ENCODE measurements around the gene PRKG1. TPM values are rescaled to one million over a fixed set of nuclear protein-coding genes. Genes with fewer than 3 reads are reported as not detected.

The PRKG1 gene
- total and polyA plus RNA-seq, 2 of the 4 experiments (the other 2 are of a cell fraction) = 3.5 to 18.3 TPM

DNA sequence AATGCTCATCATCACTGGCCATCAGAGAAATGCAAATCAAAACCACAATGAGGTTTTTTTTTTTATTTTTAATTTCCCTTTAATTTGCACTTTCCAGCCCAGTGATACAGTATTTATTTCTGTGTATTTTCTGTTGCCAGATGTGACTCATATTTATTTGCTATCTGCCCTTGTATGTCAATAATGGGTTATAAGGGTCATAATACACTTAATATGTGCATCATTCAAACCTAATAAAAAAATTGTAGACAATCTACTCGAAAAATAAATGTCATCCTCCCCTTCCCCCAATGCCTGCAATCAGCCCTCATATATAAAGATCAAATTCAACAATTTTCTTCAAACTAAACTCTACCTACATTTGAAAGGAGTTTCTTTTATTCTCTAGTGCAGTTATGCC is 470.6 kb downstream of the PRKG1 start:
- Histone ChIP-seq H3K79me1 (ENCODE audit: low read depth in 1 of 2, low read length in 2 of 2) (peaks cover 0 to 3% of the 10 kb centered on the region in 2 experiments; a peak in 1 of 4 replicates), H2AK5ac (ENCODE audit: low read depth, low read length) (no peak overlapping the region), H2BK15ac (ENCODE audit: low read depth, low read length) (no peak overlapping the region), H3K4ac (ENCODE audit: low read depth, low read length) (no peak overlapping the region), H4K91ac (ENCODE audit: insufficient read depth, low read depth, low read length) (no peak overlapping the region), H3K36me3 (ENCODE audit: control insufficient read depth, insufficient read depth, low read length) (no peaks in the 10 kb centered on the region), H2BK120ac (ENCODE audit: low read depth, low read length) (no peak overlapping the region), H3K4me3 (ENCODE audit: insufficient read depth, low read depth, low read length) (no peak overlapping the region), H2AFZ (replicated peaks; ENCODE audit: low read length, poor library complexity) (no peak overlapping the region), H3K56ac (ENCODE audit: extremely low read depth, insufficient read depth, low read length) (no peak overlapping the region), H3K4me1 (ENCODE audit: control insufficient read depth, insufficient read depth, low read length) (no peaks in the 10 kb centered on the region), H3K18ac (ENCODE audit: low read depth, low read length) (no peak overlapping the region), H3K9me1 (ENCODE audit: insufficient read depth, low read length) (no peaks in the 10 kb centered on the region), H2BK5ac (ENCODE audit: low read depth, low read length, poor library complexity, severe bottlenecking) (no peak overlapping the region), H3K9ac (ENCODE audit: low read depth, low read length) (no peak overlapping the region), H4K5ac (ENCODE audit: low read depth, low read length) (no peak overlapping the region), H3K9me3 (ENCODE audit: control insufficient read depth, insufficient read depth, low read length) (no peaks in the 10 kb centered on the region), H2BK20ac (ENCODE audit: low read depth, low read length) (no peak overlapping the region), H3K23ac (ENCODE audit: low read depth, low read length) (no peak overlapping the region), H3K27ac (ENCODE audit: insufficient read depth, low read length) (no peak overlapping the region), H4K8ac (ENCODE audit: low read depth in 2 of 2, low read length in 2 of 2) (no peak overlapping the region), H4K20me1 (ENCODE audit: insufficient read depth, low read length) (no peaks in the 10 kb centered on the region; the same call in 1 of the 2 replicates), H3K14ac (replicated peaks; ENCODE audit: low read depth, low read length) (no peak overlapping the region), H2AK9ac (replicated peaks; ENCODE audit: low read depth, low read length, poor library complexity) (no peak overlapping the region), H3K4me2 (ENCODE audit: low read depth, low read length) (no peak overlapping the region), H3K27me3 (ENCODE audit: control insufficient read depth, insufficient read depth, low read length) (no peaks in the 10 kb centered on the region)
- intact Hi-C loops (cut with micrococcal nuclease) (no loop called here), dilution Hi-C loops (cut with HindIII; ENCODE audit: low sequenced_read_pairs, unreplicated experiment) (no loop called here), in situ Hi-C loops (cut with MboI; ENCODE audit: low sequenced_read_pairs) (no loop called here)
- ChIA-PET CTCF (no interaction called here), POLR2A (ENCODE audit: unreplicated experiment) (no interaction called here)
- no CpG with 5 or more reads among the region's 1 CpG for WGBS, 2 experiments (ENCODE audit: extremely low coverage in 2 of 2, insufficient read length in 1 of 2)
- DNase-seq = no peak
- no TSS peak for BruUV-seq (replicated peaks)
- no peak for TF ChIP-seq RFX5 (IDR thresholded peaks at IDR 0.05; ENCODE audit: low read depth, low read length)
- TF ChIP-seq, protein P1, sequence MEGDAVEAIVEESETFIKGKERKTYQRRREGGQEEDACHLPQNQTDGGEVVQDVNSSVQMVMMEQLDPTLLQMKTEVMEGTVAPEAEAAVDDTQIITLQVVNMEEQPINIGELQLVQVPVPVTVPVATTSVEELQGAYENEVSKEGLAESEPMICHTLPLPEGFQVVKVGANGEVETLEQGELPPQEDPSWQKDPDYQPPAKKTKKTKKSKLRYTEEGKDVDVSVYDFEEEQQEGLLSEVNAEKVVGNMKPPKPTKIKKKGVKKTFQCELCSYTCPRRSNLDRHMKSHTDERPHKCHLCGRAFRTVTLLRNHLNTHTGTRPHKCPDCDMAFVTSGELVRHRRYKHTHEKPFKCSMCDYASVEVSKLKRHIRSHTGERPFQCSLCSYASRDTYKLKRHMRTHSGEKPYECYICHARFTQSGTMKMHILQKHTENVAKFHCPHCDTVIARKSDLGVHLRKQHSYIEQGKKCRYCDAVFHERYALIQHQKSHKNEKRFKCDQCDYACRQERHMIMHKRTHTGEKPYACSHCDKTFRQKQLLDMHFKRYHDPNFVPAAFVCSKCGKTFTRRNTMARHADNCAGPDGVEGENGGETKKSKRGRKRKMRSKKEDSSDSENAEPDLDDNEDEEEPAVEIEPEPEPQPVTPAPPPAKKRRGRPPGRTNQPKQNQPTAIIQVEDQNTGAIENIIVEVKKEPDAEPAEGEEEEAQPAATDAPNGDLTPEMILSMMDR (conservative IDR thresholded peaks at IDR 0.05; ENCODE audit: low read depth, low read length) = no peak
- no peak for TF ChIP-seq CEBPB (IDR thresholded peaks at IDR 0.05; ENCODE audit: low read depth, low read length)
- no peak for TF ChIP-seq BHLHE40 (IDR thresholded peaks at IDR 0.05; ENCODE audit: low read depth, low read length)
- TF ChIP-seq, protein P2, sequence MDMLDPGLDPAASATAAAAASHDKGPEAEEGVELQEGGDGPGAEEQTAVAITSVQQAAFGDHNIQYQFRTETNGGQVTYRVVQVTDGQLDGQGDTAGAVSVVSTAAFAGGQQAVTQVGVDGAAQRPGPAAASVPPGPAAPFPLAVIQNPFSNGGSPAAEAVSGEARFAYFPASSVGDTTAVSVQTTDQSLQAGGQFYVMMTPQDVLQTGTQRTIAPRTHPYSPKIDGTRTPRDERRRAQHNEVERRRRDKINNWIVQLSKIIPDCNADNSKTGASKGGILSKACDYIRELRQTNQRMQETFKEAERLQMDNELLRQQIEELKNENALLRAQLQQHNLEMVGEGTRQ (IDR thresholded peaks at IDR 0.05; ENCODE audit: low read depth, low read length) = no peak
- TF ChIP-seq FOS (IDR thresholded peaks at IDR 0.05; ENCODE audit: low read depth, low read length) = no peak
- no peak for TF ChIP-seq CHD1 (IDR thresholded peaks at IDR 0.05; ENCODE audit: low read depth, low read length)
- no peak for TF ChIP-seq SMC3 (IDR thresholded peaks at IDR 0.05; ENCODE audit: low read depth, low read length)
- TF ChIP-seq NFE2L2 (IDR thresholded peaks at IDR 0.05; ENCODE audit: low read depth, low read length) = no peak
- no peak for TF ChIP-seq MXI1 (IDR thresholded peaks at IDR 0.05; ENCODE audit: borderline replicate concordance, low read depth, low read length)
- TF ChIP-seq POLR2A (IDR thresholded peaks at IDR 0.05; ENCODE audit: low read depth, low read length) = no peak
- no peak for TF ChIP-seq RCOR1 (IDR thresholded peaks at IDR 0.05; ENCODE audit: insufficient replicate concordance, low read length)
- no peak for TF ChIP-seq MAFK (IDR thresholded peaks at IDR 0.05; ENCODE audit: low read depth, low read length)
- no peak for TF ChIP-seq RAD21 (IDR thresholded peaks at IDR 0.05; ENCODE audit: low read length)
- TF ChIP-seq, protein P3, sequence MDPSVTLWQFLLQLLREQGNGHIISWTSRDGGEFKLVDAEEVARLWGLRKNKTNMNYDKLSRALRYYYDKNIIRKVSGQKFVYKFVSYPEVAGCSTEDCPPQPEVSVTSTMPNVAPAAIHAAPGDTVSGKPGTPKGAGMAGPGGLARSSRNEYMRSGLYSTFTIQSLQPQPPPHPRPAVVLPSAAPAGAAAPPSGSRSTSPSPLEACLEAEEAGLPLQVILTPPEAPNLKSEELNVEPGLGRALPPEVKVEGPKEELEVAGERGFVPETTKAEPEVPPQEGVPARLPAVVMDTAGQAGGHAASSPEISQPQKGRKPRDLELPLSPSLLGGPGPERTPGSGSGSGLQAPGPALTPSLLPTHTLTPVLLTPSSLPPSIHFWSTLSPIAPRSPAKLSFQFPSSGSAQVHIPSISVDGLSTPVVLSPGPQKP (IDR thresholded peaks at IDR 0.05; ENCODE audit: borderline replicate concordance, low read depth, low read length) = no peak
- ATAC-seq (ENCODE audit: low read depth) = no peak
